Colonic mucosa (tissue), 4 donors: ENCODE measurements around the gene TTL. TPM values are rescaled to one million over a fixed set of nuclear protein-coding genes. Genes with fewer than 3 reads are reported as not detected.

ENCODE experiments used
- DNase-seq: peaks from one replicate; pipeline ENCODE4 v3.0.0-alpha.2; 2020
- H3K27ac ChIP-seq: fragments of 200-600 bp; one replicate; pipeline ENCODE4 v1.8.0; 2021
- H3K27me3 ChIP-seq: fragments of 200-600 bp; one replicate; pipeline ENCODE4 v1.8.0; 2021
- H3K36me3 ChIP-seq: fragments of 200-600 bp; one replicate; pipeline ENCODE4 v1.8.0; 2021
- H3K4me1 ChIP-seq: fragments of 200-600 bp; one replicate; pipeline ENCODE4 v1.8.0; 2021; ENCODE audit warnings: mild to moderate bottlenecking
- H3K4me3 ChIP-seq: fragments of 200-600 bp; one replicate; pipeline ENCODE4 v1.8.0; 2021
- H3K9ac ChIP-seq, 2 donors: one replicate each; pipeline ENCODE4 v1.7.0; 2013; ENCODE audit warnings: control low read depth in 2 of 2, low read depth in 2 of 2, low read length in 2 of 2
- H3K9me3 ChIP-seq: fragments of 200-600 bp; one replicate; pipeline ENCODE4 v1.8.0; 2021
- intact Hi-C: fragments of 100-400 bp; cut with DNase I; formaldehyde crosslinking; loops from one replicate; pipeline ENCODE4 v1.14.1; 2022
- total RNA-seq, 2 donors: library from RNA; stranded (reverse); fragmentation: NEBNext Ultra II Directional in 1 of 2; extraction: Animal tissue kit (Norgen Biotek cat#: 25700) in 1 of 2; gene quantifications; one replicate each; pipeline ENCODE4 v1.2.1, GENCODE V29; 2021
- TF ChIP-seq, protein P1 (sequence below): fragments of 200-600 bp; IDR thresholded peaks from one replicate; pipeline ENCODE4 v1.8.0; 2022; ENCODE audit warnings: antibody characterized with exemption, mild to moderate bottlenecking
- donor health status: healthy.
- donor health status: DM: no; HTN: no; CAD: no.
- donor health status: DM: no; HTN: no; CAD: no.

Gene TTL
- total RNA-seq, 2 donors from 2014 or later: 16.9 to 17.5 TPM

DNA sequence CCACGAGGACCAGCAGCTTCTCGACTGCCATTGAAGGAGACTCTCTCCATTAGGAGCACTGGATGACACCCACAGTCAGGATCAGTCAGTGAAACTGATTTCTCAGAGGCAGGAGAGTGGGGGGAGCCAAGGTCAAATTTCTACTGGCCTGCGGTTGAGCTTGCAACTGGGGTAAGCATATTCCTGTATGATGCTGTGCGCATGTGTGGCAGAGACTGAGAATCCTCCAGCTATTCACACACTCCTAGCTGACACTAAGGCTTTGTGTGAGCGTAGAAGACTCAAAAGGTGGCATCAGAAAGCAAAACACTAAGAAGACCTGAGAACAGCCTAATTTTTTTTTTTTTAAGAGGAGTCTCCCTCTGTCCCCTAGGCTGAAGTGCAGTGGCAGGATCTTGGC lies 19.8 kb upstream of the TTL start:
- TF ChIP-seq, protein P1, sequence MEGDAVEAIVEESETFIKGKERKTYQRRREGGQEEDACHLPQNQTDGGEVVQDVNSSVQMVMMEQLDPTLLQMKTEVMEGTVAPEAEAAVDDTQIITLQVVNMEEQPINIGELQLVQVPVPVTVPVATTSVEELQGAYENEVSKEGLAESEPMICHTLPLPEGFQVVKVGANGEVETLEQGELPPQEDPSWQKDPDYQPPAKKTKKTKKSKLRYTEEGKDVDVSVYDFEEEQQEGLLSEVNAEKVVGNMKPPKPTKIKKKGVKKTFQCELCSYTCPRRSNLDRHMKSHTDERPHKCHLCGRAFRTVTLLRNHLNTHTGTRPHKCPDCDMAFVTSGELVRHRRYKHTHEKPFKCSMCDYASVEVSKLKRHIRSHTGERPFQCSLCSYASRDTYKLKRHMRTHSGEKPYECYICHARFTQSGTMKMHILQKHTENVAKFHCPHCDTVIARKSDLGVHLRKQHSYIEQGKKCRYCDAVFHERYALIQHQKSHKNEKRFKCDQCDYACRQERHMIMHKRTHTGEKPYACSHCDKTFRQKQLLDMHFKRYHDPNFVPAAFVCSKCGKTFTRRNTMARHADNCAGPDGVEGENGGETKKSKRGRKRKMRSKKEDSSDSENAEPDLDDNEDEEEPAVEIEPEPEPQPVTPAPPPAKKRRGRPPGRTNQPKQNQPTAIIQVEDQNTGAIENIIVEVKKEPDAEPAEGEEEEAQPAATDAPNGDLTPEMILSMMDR: no peak
- Histone ChIP-seq H3K36me3 (no peaks in the 10 kb centered on the region), H3K27me3 (no peaks in the 10 kb centered on the region), H3K9me3 (no peaks in the 10 kb centered on the region), H3K4me1 (no peaks in the 10 kb centered on the region), H3K27ac (no peak overlapping the region), H3K9ac (no peak overlapping the region), H3K4me3 (no peak overlapping the region)
- no peak for DNase-seq
- intact Hi-C loops: no loop called here

DNA sequence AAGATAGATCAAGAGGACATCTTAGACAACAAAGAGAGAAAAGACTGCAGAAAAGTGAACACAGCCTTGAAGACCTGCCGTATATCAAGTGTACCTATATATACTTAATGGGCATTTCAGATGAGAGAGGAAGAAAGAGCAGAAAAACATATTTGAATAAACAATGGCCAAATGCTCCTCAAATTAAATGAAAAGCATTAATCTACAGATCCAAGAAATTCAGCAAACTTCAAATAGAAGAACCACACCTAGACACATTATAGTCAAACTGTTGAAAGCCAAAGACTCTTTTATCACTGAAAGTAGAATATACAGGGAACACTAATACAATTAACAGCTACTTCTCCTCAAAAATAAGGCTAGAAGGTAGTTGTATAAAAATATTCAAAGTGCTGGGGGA lies 18.7 kb upstream of the TTL start:
- no peak for DNase-seq
- intact Hi-C loops: no loop called here
- H3K9me3 ChIP-seq: no peaks in the 10 kb centered on the region

DNA sequence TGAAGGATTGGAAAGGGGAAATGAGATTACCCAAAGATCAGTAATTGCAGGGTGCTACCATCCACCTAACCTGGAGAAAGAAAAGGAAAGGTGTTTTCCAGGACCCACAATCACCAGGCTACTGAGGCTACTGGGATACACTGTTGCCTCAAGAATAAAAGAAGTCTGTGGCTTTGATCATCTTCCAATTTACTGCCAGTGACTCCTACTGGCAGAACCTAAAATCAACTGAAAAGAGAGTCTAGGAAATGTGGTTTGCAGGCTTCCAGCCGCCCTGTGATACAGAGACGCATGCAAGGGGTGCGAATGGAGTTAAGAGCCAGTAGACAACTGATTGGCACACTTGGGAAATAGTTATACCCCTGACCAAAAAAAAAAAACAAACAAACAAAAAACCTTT lies 16.6 kb upstream of the TTL start:
- no peaks in the 10 kb centered on the region for H3K9me3 ChIP-seq
- no peak for DNase-seq
- no peak overlapping the region for H3K4me3 ChIP-seq
- no peaks in the 10 kb centered on the region for H3K27me3 ChIP-seq
- H3K27ac ChIP-seq: no peak overlapping the region
- H3K9ac ChIP-seq: no peak overlapping the region
- TF ChIP-seq, protein P1: no peak
- H3K4me1 ChIP-seq: no peaks in the 10 kb centered on the region
- H3K36me3 ChIP-seq: no peaks in the 10 kb centered on the region
- intact Hi-C loops: no loop called here

More for the DNA sequence above, 18.7 kb upstream of the TTL start:
- H3K9ac ChIP-seq: no peak overlapping the region
- TF ChIP-seq, protein P1: no peak
- H3K4me3 ChIP-seq: no peak overlapping the region
- no peaks in the 10 kb centered on the region for H3K4me1 ChIP-seq
- no peak overlapping the region for H3K27ac ChIP-seq
- no peaks in the 10 kb centered on the region for H3K27me3 ChIP-seq
- no peaks in the 10 kb centered on the region for H3K36me3 ChIP-seq

DNA sequence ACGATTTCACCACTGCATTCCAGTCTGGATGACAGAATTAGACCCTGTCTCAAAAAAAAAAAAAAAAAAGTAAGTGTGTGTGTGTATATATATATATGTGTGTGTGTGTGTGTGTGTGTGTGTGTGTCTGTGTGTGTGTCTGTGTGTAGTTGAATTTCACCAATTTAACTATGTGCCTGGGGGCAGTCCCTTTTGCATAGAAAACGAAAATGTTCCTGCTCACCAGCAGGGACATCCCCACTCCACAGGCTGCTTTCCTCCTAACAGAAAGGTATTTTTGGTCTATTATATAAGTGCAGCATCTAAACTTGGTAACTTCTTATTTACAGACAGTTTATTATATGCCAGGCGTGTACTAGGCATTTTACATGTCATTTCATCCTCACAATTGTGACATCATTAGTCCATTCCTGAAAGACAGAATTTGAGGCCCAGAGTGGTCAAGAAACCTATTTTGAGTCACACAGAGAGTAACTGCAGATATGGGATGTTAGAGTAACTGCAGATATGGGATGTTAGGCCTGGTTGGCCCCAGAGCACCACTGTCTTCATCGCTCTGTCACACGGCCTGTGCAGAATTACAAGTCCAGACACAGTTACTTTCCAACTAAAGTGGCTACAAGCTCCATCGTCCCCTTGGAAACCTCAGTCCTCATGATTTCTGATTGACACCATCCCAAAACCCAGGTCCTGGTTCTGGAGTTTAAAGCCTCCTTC lies 9.3 kb upstream of the TTL start:
- DNase-seq: no peak
- intact Hi-C loops: no loop called here
- TF ChIP-seq, protein P1: no peak
- H3K9me3 ChIP-seq: no peaks in the 10 kb centered on the region
- H3K27ac ChIP-seq: no peak overlapping the region
- no peaks in the 10 kb centered on the region for H3K36me3 ChIP-seq
- no peaks in the 10 kb centered on the region for H3K4me1 ChIP-seq
- H3K9ac ChIP-seq: no peak overlapping the region
- no peak overlapping the region for H3K4me3 ChIP-seq
- no peaks in the 10 kb centered on the region for H3K27me3 ChIP-seq

DNA sequence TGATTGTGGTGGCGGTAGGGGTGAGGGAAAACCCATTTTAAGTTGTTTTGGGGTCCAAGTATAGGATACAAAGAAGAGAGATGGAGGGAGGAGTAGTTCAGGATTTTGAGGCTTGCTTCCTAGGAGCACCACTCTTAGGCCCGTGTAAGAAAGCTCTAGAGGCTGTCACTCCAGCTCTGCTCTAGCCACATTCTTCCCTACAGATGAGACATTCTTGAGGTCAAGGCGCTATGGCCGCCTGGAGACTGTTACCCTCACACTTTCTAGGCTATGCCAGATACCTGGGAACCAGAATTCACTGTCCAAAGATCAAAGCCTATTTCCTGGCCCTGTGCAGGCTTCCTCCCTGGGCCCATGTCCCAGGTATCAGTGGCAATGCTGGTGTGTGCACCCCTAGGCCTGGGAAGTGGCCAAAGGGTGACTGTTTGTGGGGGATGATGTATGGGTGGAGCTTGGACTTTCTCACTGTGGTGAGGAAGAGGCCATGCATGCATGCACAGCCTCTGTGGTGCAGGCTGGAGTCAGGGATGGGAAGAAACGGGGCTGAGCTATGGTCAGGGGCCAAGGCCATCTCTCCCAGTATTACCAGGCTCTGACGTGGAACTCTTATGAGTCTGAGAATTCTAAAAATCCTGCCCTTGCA lies 7.0 kb upstream of the TTL start:
- TF ChIP-seq, protein P1: no peak
- no peak overlapping the region for H3K4me3 ChIP-seq
- H3K27ac ChIP-seq: no peak overlapping the region
- intact Hi-C loops: no loop called here
- no peaks in the 10 kb centered on the region for H3K36me3 ChIP-seq
- no peaks in the 10 kb centered on the region for H3K27me3 ChIP-seq
- H3K9ac ChIP-seq: no peak overlapping the region
- H3K9me3 ChIP-seq: no peaks in the 10 kb centered on the region
- DNase-seq: no peak
- H3K4me1 ChIP-seq: no peaks in the 10 kb centered on the region
